Measurements from ENCODE around the gene UBALD1.

UBALD1 gene

GRCh38 chr16:4641895-4642294, 27.2 kb upstream of the UBALD1 start:
- DNase-seq, result no peak

GRCh38 chr16:4641306-4641687, 26.6 kb upstream of the UBALD1 start:
- no peak for DNase-seq

- no peak for DNase-seq
These were observed 26.1 kb upstream of the UBALD1 start for GRCh38 chr16:4640572-4641305.

- DNase-seq, result no peak
These were observed 25.3 kb upstream of the UBALD1 start for GRCh38 chr16:4639899-4640509.

GRCh38 chr16:4637501-4638166, 22.9 kb upstream of the UBALD1 start:
- peak; percentile 19 for DNase-seq

- no peak for DNase-seq
These were observed 21.5 kb upstream of the UBALD1 start for GRCh38 chr16:4636196-4636595.

- DNase-seq, result peak; percentile 8
These were observed 20.1 kb upstream of the UBALD1 start for GRCh38 chr16:4634768-4635167.

- DNase-seq, result no peak
These were observed 19.4 kb upstream of the UBALD1 start for GRCh38 chr16:4633910-4634635.

GRCh38 chr16:4631444-4631843, 16.8 kb upstream of the UBALD1 start:
- DNase-seq, result no peak

- DNase-seq, result no peak
These were observed 13.6 kb upstream of the UBALD1 start for GRCh38 chr16:4628283-4628682.

GRCh38 chr16:4626396-4626795, 11.7 kb upstream of the UBALD1 start:
- no peak for DNase-seq

GRCh38 chr16:4625560-4626159, 11.0 kb upstream of the UBALD1 start:
- DNase-seq, result no peak

GRCh38 chr16:4624827-4625559, 10.3 kb upstream of the UBALD1 start:
- peak; percentile 14 for DNase-seq

GRCh38 chr16:4624015-4624826, 9.5 kb upstream of the UBALD1 start, which contains the start of gene MGRN1:
Gene MGRN1, plus strand, starts transcription at chr16:4624826. Its CDS starts 135 bp downstream, at chr16:4624961.
- peak; percentile 95 for DNase-seq

GRCh38 chr16:4623593-4623992, 8.9 kb upstream of the UBALD1 start:
- DNase-seq, result no peak

- no peak for DNase-seq
These were observed 4.1 kb upstream of the UBALD1 start for GRCh38 chr16:4618645-4619418.

- DNase-seq, result no peak
These were observed 3.2 kb upstream of the UBALD1 start for GRCh38 chr16:4617880-4618279.

- DNase-seq, result peak; percentile 99
These were observed 1.5 kb upstream of the UBALD1 start for GRCh38 chr16:4616047-4616811.

- no peak for DNase-seq
These were observed 827 bp upstream of the UBALD1 start for GRCh38 chr16:4615384-4616046.
